Hepatocyte (in vitro differentiated cells): ENCODE results near the gene OSBPL3.

ENCODE experiments used
- CTCF ChIP-seq: fragments of 200-600 bp; sonication (generic); IDR thresholded peaks from 2 replicates; pipeline ENCODE4 v1.5.1; 2016; ENCODE audit warnings: antibody characterized with exemption, mild to moderate bottlenecking; ENCODE audit not compliant: poor library complexity
- EZH2 ChIP-seq: fragments of 200-600 bp; sonication (generic); IDR thresholded peaks from 2 replicates; pipeline ENCODE4 v1.6.1; 2016; ENCODE audit warnings: antibody characterized with exemption, mild to moderate bottlenecking, borderline replicate concordance

- no peak for TF ChIP-seq CTCF
- TF ChIP-seq EZH2: no peak
These were observed 179.3 kb downstream of the OSBPL3 start for GRCh38 chr7:24800667-24801066.
